ENCODE measurements around the gene MFSD2B.

Gene MFSD2B

GRCh38 chr2:24021122-24021998, 11.5 kb downstream of the MFSD2B start:
- 0 out of 2 replicates have a peak, but pooled peaks have one; percentile 6 for TF ChIP-seq CTCF (IDR thresholded peaks at IDR 0.05; ENCODE audit: low read depth, low read length)
- no peak overlapping the region for H3K4me3 ChIP-seq (ENCODE audit: low read depth, low read length)

GRCh38 chr2:24022324-24022974, 12.6 kb downstream of the MFSD2B start:
- no peak for TF ChIP-seq CTCF (IDR thresholded peaks at IDR 0.05; ENCODE audit: low read depth, low read length)

GRCh38 chr2:24022975-24023575, 13.2 kb downstream of the MFSD2B start:
- no peak overlapping the region for H3K4me3 ChIP-seq (ENCODE audit: low read depth, low read length)
- no peak for TF ChIP-seq CTCF (IDR thresholded peaks at IDR 0.05; ENCODE audit: low read depth, low read length)

More at GRCh38 chr2:24022324-24022974, 12.6 kb downstream of the MFSD2B start:
- no peak overlapping the region for H3K4me3 ChIP-seq (ENCODE audit: low read depth, low read length)

GRCh38 chr2:24024018-24024417, 14.1 kb downstream of the MFSD2B start:
- no peak overlapping the region for H3K4me3 ChIP-seq (ENCODE audit: low read depth, low read length)
- TF ChIP-seq CTCF (IDR thresholded peaks at IDR 0.05; ENCODE audit: low read depth, low read length): no peak

- H3K4me3 ChIP-seq (ENCODE audit: low read depth, low read length): no peak overlapping the region
- no peak for TF ChIP-seq CTCF (IDR thresholded peaks at IDR 0.05; ENCODE audit: low read depth, low read length)
Measured at GRCh38 chr2:24024996-24025663, 15.2 kb downstream of the MFSD2B start.

GRCh38 chr2:24026233-24026632, 16.3 kb downstream of the MFSD2B start:
- H3K4me3 ChIP-seq (ENCODE audit: low read depth, low read length): no peak overlapping the region
- no peak for TF ChIP-seq CTCF (IDR thresholded peaks at IDR 0.05; ENCODE audit: low read depth, low read length)

Data from WI38 (cell line).